A673 (cell line): ENCODE measurements around the gene SLC12A1. TPM values are rescaled to one million over a fixed set of nuclear protein-coding genes. Genes with fewer than 3 reads are reported as not detected.
A peak's percentile ranks its signal among the peaks of the same experiment; 100 is the strongest.

Source experiments
- BruUV-seq: library from RNA; stranded (reverse); fragments of 400-500 nt; replicated peaks from 2 replicates; lab custom pipeline; 2021; lab: Mats Ljungman, UMichigan
- CTCF ChIA-PET: fragments of 300-600 bp; sonication (Branson Sonifier 250); formaldehyde crosslinking; loops from one replicate; lab custom pipeline; 2022; ENCODE audit warnings: antibody characterized with exemption; lab: Charles Lee
- POLR2A ChIA-PET: fragments of 300-600 bp; sonication (Branson Sonifier 250); formaldehyde crosslinking; loops from one replicate; lab custom pipeline; 2022; ENCODE audit warnings: antibody characterized with exemption; ENCODE audit not compliant: low non-redundant PET; lab: Charles Lee
- DNase-seq: peaks from one replicate; pipeline ENCODE4 v3.0.0-alpha.2; 2015; ENCODE audit warnings: low spot score
- H3K27ac ChIP-seq: fragments of 200-600 bp; sonication (generic); 2 replicates; pipeline ENCODE4 v1.5.1; 2016; ENCODE audit warnings: mixed run types, low read depth, mild to moderate bottlenecking, mixed read lengths, antibody characterized with exemption, low read length; ENCODE audit not compliant: poor library complexity, severe bottlenecking
- H3K27me3 ChIP-seq: fragments of 200-600 bp; sonication (generic); replicated peaks from 2 replicates; pipeline ENCODE4 v1.6.1; 2017; ENCODE audit warnings: mixed run types, low read depth, mild to moderate bottlenecking, mixed read lengths, antibody characterized with exemption, low read length; ENCODE audit not compliant: insufficient read depth, poor library complexity
- H3K36me3 ChIP-seq: fragments of 200-600 bp; sonication (generic); 2 replicates; pipeline ENCODE4 v1.6.1; 2016; ENCODE audit warnings: mixed run types, mild to moderate bottlenecking, mixed read lengths, antibody characterized with exemption, low read length; ENCODE audit not compliant: insufficient read depth, poor library complexity, severe bottlenecking
- H3K4me1 ChIP-seq: fragments of 200-600 bp; sonication (generic); 2 replicates; pipeline ENCODE4 v1.6.1; 2017; ENCODE audit warnings: mixed run types, mild to moderate bottlenecking, mixed read lengths, antibody characterized with exemption, low read length; ENCODE audit not compliant: insufficient read depth, poor library complexity, severe bottlenecking
- H3K4me3 ChIP-seq: fragments of 200-600 bp; sonication (generic); 2 replicates; pipeline ENCODE4 v1.5.1; 2016; ENCODE audit warnings: low read depth, mixed run types, mild to moderate bottlenecking, mixed read lengths, low read length; ENCODE audit not compliant: poor library complexity, severe bottlenecking
- H3K9me3 ChIP-seq: fragments of 200-600 bp; sonication (generic); 2 replicates; pipeline ENCODE4 v1.6.1; 2016; ENCODE audit warnings: mixed run types, low read depth, mild to moderate bottlenecking, mixed read lengths, antibody characterized with exemption, low read length; ENCODE audit not compliant: poor library complexity, severe bottlenecking
- EZH2 ChIP-seq: fragments of 200-600 bp; sonication (generic); IDR thresholded peaks from 2 replicates; pipeline ENCODE4 v1.6.1; 2017; ENCODE audit warnings: borderline replicate concordance, low read depth, mild to moderate bottlenecking, mixed read lengths, antibody characterized with exemption, low read length; ENCODE audit not compliant: poor library complexity, severe bottlenecking
- intact Hi-C: fragments of 100-400 bp; cut with micrococcal nuclease; formaldehyde crosslinking; loops from one replicate; pipeline ENCODE4 v1.10.0; 2022; ENCODE audit not compliant: unreplicated experiment
- total RNA-seq: library from RNA; stranded (reverse); gene quantifications from 2 replicates; pipeline ENCODE4 v1.2.3, GENCODE V29; 2021
- TF ChIP-seq, protein P1 (sequence below): fragments of 300-800, 200-600 bp; sonication (generic); conservative IDR thresholded peaks from 2 replicates; pipeline ENCODE4 v1.5.1; 2017; ENCODE audit warnings: low read depth, mild to moderate bottlenecking, antibody characterized with exemption, low read length, moderate library complexity, mixed read lengths

The SLC12A1 gene
- total RNA-seq, 1 experiment from 2014 or later = not detected

- H3K4me1 ChIP-seq = peaks cover 15% of the 10 kb centered on the region
- TF ChIP-seq, protein P1, sequence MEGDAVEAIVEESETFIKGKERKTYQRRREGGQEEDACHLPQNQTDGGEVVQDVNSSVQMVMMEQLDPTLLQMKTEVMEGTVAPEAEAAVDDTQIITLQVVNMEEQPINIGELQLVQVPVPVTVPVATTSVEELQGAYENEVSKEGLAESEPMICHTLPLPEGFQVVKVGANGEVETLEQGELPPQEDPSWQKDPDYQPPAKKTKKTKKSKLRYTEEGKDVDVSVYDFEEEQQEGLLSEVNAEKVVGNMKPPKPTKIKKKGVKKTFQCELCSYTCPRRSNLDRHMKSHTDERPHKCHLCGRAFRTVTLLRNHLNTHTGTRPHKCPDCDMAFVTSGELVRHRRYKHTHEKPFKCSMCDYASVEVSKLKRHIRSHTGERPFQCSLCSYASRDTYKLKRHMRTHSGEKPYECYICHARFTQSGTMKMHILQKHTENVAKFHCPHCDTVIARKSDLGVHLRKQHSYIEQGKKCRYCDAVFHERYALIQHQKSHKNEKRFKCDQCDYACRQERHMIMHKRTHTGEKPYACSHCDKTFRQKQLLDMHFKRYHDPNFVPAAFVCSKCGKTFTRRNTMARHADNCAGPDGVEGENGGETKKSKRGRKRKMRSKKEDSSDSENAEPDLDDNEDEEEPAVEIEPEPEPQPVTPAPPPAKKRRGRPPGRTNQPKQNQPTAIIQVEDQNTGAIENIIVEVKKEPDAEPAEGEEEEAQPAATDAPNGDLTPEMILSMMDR = no peak
- no peak for TF ChIP-seq EZH2
- H3K9me3 ChIP-seq = peaks cover 23% of the 10 kb centered on the region
- BruUV-seq = no TSS peak
- ChIA-PET POLR2A (no interaction called here), CTCF (no interaction called here)
- no peak overlapping the region for H3K4me3 ChIP-seq
- H3K27ac ChIP-seq = no peak overlapping the region
- intact Hi-C loops = no loop called here
- H3K27me3 ChIP-seq = no peaks in the 10 kb centered on the region
- no peak for DNase-seq
- H3K36me3 ChIP-seq = no peaks in the 10 kb centered on the region
Measured at GRCh38 chr15:48175126-48175525, 31.0 kb upstream of the SLC12A1 start.

DNA sequence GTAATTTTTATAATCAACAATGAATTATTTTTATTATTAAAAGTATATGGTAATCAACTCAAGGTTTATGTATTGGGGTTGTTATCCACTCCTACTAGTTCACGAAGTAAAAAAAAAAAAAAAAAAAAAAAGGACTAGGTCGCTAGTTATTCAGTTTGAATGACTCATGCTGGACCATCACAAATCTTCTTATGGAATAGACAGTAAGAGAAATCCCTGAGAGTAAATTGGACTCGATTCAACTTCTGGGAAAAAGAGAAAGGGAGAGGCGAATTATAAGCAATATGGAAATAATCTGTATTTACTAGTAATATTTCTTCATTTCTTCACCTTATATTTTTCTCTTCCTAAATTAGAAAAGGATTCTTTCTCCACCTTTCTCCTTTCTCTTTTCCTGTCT is 30.0 kb upstream of the SLC12A1 start:
- Histone ChIP-seq H3K27me3 (no peaks in the 10 kb centered on the region), H3K4me3 (peak overlapping the region; percentile 74), H3K4me1 (peaks cover 11% of the 10 kb centered on the region), H3K27ac (no peak overlapping the region), H3K9me3 (peaks cover 23% of the 10 kb centered on the region), H3K36me3 (no peaks in the 10 kb centered on the region)
- no TSS peak for BruUV-seq
- intact Hi-C loops = no loop called here
- POLR2A ChIA-PET = no interaction called here
- no peak for TF ChIP-seq EZH2
- TF ChIP-seq, protein P1 = no peak
- peak; percentile 61 for DNase-seq
- CTCF ChIA-PET = no interaction called here

DNA sequence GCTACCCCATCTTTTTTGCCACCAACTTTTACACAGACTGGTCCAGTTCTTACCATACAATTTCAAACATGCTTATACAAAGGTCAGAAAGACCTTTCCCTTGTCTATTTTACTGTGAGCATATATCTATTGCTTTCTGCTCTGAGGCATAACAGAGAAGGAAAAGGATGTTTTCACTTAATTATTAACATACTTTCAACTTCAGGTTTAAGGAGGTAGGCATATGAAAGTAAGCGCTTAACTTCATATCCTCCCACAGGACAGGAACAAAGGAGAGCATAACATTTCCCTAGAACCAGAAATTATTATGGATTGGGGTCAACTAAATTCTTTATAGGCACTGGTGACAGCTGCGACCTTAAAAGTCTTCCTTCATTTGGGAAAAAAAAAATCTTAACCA is 29.1 kb upstream of the SLC12A1 start:
- Histone ChIP-seq H3K9me3 (peaks cover 22% of the 10 kb centered on the region), H3K27me3 (no peaks in the 10 kb centered on the region), H3K36me3 (no peaks in the 10 kb centered on the region), H3K4me3 (peak overlapping the region; percentile 74), H3K4me1 (peaks cover 11% of the 10 kb centered on the region), H3K27ac (peak overlapping the region; percentile 93)
- POLR2A ChIA-PET = no interaction called here
- CTCF ChIA-PET = no interaction called here
- intact Hi-C loops = no loop called here
- TF ChIP-seq, protein P1 = no peak
- no peak for TF ChIP-seq EZH2
- DNase-seq = no peak
- TSS peak; percentile 57 for BruUV-seq
